Activated naive CD4-positive, alpha-beta T cell treated with anti-CD3 and anti-CD28 coated beads, Interleukin-2, amount 50 U/mL, for 16 hours (primary cell): Measurements from ENCODE around the gene APOB.

Experiments
- DNase-seq: peaks from one replicate; pipeline ENCODE4 v3.0.0-alpha.2; 2020

APOB gene

DNA sequence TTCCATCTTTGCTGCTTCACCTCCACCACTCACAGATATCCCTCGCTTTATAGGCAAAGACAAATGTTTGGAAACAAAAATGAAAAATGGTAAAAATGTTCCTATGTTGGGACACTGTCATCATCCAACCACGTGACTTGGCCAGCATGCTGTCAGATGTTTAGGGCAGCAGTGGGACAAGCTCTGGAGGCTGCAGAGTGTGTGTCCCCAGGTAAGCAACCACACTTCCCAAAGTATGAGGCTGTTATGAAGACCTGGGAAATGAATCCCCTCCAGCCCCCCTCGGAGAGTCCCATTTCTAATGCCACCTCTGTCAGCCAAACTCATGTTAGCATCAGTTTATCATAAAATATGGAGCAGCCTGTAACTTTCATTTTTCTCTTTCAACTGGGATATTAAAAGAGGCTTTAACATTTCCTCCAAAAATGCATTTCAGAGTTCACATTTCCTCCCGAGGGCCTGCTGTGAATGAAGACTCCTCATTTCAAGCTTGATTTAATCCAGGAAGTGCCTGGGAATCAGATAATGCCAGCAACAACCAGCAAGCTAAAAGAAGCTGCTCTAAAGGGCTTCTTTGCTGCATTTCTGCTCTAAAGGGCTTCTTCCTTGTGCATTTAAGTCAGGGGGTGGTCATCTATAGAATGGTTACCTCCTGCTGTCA lies 66.2 kb downstream of the APOB start:
- DNase-seq = no peak

DNA sequence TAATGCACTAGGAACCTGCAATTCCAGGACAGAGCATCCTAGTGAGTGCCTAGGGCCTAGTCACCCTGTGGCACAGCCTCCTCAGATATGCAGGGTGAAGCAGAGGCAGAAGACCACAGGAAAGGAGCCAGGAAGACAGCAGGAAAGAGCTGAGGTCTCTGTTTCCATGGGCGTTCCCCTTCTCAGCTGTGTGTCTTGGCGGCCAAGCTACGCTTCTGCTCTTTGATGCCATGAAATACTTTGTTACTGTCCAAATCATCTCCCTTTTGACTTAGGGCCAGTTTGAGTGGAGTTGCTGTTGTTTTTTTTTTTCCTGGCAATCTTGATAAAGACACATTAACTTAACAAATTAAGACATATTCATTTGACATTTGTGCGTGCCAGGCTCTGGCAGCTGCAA lies 67.3 kb downstream of the APOB start:
- DNase-seq = no peak

DNA sequence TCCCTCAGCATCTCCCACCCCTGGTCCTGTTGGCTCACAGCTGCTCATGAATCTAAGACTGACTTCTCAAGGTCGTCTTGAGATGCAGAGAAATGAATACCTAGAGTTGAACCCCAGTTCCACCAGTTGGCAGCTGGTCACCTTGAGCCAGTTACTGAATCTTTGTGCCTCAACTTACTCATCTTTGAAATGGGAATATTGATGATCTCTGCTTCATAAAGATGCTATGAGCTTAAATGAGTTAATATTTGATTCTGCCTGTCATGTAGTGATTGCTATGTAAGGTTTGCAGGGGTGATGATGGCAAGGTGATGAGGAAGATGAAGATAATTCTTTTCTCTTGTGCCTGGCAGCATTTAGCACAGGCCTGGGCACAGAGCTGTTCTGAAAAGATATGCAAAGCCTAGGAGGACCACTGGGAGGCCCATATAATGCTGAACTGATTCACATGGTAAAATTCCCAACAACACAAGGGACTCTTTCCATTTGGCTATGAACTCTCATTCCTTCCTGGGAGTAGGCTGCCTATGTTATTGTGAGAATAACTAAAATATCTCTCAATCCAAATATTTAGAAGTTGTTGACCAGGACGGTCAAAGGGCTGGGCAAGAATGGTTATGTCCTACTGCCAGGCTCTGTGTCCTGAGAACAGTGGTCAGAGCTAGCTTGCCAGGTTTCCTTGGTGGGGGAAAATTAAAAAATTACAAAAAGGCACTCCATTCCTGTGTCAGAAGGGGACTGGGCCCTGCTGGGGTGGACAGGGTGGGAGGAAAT lies 70.9 kb downstream of the APOB start:
- DNase-seq = no peak

DNA sequence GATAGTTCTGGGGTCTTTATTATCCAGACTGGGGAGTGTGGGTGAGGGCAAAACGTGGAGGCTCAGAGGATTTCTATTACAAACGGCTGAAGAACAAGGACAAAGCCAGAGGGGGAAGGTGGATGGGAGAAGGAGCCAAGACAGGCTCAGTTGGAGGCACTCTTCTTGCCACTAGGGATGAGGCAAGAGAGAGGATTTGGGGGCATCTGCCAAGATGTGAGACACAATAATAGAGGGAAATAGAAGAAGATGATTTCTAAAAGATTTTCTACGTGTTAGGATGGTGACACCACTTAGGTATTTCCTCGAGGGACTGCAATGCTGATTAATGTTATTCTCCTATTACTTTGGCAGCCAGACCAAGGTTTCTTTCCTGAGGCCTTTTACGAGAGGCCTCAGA lies 71.8 kb downstream of the APOB start:
- no peak for DNase-seq

DNA sequence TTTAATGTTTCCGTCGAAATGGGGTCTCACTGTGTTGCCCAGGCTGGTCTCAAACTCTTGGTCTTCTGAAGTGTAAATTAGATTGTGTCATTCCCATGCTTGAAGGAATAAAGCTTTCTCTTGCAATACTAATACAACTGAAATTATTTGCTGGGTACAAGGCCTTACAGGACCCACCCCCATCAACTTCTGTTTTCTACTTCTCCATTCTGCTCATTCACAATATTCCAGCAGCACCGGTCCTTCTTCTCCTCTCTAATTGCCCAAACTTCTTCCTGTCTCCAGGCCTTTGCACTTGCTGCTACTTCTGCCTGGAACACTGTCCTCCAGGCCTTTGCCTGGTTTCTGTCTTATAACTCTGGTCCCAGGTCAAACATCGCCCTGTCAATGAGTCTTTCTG lies 73.8 kb downstream of the APOB start:
- no peak for DNase-seq

DNA sequence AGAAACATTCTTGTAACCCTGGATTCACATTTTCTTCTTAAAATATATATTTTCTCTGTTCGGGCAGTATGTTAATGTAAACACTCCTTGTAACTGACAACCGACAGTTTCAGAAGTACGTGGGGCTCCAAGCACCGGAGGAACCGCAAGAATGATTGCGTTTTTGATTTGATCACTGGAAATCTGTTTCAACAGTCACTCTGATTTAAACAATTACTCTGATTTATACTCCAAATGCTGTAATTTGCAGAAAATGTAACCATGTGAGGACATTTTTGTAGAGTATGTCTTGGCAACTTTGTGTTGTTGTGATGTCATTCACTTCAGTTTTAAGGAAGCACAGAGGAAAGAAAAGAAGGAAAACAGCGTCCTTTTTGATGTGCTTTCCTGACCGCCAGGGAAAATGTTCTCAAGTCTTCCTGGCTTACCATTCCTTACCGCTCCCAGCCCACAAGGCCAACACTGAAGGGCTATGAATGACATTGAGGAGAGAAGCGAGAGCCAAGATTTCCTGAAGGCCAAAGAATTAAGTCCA lies 77.7 kb downstream of the APOB start:
- DNase-seq = no peak

DNA sequence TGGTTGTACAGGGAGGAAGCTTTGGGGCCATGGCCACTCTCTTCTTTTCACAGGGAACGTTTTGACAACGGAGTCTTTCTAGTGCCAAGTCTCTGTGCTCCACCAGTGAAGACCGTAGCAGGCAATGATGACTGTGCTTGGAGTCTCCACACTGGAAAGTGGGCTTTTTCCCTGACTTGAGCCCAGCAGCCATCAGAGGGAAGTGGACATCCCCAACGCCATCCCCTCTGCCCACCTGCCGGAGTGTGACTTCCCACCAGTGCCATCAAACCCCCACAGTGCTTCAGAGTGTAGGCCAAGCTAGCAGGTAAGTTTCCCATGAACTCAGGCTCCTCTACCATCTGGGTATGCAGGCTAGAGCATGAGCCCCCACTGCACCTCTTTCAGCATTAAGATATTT lies 78.7 kb downstream of the APOB start:
- no peak for DNase-seq

DNA sequence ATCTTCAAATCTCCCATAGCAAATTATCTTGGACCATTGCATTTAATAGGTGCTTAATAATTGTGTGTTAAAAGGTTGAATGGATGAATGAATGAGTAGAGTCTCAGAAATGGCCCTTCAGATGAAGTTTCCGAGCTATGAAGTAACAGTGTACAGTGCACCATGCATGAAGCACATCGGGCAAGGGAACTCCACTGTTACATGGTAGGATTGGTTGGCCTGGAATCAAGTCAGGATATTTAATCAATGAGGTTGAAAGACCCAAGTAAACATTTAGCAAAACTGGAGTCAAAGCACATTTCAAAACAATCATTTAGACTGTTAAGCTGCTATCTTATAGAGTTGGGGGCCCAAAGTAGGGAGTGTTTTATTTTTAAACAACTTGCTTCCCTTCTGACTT lies 80.0 kb downstream of the APOB start:
- DNase-seq = no peak

DNA sequence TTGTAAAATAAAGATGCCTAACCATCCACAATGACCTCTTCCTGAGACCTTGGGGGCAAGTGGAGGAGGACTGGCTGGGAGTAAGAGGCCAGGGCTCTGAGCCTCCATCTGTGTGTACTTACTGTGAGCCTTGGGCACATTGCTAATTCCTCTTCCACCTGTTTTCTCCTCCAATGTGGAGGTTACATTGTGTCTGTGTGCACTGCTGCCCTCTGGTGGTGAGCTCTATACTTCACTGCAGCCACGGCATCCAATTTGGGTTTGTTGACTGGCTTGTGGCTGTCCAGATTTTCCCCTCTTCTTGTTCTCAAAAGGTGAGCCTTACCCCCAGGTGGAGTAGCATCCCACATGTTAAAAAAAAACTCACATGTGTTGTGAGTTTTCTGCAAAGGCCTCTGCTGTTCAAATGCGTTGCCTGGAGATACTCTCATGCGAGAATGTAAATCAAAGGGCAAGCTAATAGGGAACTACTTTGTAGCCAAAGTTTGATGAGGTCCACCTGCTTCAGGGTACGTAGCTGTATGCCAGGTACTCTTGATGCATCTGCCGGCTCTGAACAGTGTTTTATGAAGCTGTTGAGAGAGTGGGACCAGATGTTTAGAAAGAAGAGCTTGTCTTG lies 80.8 kb downstream of the APOB start:
- DNase-seq = peak; percentile 61

DNA sequence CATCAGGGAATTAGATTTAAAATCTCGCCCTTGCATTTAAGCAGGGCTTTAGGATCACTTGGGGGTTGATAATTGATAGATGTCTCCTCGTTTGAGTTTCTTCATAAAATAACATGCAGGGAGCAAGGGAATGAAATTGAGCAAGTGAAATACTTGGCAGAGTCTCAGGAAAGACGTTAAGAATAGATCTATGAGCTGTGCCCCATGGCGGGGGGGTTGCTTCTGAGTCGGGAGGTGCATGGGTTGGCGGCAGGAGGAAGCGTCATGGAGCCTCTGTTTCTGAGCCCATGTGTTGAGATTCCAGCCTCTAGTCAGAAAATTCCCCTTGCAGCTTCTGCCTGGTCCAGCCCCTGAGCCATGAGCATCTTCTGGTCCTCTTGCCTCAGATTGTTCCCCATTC lies 82.0 kb downstream of the APOB start:
- DNase-seq = no peak

DNA sequence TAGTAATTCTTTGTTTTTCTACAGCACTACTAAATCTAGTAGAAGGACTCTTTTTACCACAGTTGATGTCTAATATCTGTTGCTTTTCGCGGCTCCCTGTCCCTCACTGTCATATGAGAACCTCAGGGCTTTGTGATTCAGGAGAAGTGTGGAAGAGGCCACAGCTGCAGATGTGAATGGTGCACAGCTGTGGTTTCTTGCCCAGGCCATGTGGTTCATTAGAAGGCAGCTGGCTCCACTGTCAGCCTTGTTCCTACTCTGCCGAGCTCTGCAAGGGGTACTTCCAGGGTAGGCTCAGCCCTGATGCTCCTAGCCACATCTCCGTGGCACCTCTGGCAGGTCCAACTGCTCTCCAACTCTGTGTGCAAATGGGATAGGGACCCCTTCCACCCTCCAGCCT lies 83.9 kb downstream of the APOB start:
- DNase-seq = no peak

DNA sequence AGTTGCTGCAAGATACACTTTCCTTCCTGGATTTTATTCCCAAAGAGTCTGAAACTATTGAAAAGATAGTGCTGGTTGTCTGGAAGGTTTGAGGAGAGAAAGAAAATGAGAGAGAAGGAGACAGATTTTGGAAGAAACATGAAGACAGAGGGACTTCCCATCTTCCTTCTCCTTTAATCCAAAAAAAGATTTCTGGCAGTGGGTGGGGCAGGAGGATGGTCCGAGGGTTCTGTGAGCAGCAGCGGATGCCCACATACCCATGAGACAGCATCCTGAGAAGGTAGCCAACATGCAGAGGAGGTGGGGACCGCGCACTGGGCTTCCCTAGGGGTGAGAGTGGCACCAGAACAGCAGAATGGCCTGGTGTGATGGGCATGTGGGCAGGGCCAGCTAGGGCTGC lies 84.6 kb downstream of the APOB start:
- no peak for DNase-seq

DNA sequence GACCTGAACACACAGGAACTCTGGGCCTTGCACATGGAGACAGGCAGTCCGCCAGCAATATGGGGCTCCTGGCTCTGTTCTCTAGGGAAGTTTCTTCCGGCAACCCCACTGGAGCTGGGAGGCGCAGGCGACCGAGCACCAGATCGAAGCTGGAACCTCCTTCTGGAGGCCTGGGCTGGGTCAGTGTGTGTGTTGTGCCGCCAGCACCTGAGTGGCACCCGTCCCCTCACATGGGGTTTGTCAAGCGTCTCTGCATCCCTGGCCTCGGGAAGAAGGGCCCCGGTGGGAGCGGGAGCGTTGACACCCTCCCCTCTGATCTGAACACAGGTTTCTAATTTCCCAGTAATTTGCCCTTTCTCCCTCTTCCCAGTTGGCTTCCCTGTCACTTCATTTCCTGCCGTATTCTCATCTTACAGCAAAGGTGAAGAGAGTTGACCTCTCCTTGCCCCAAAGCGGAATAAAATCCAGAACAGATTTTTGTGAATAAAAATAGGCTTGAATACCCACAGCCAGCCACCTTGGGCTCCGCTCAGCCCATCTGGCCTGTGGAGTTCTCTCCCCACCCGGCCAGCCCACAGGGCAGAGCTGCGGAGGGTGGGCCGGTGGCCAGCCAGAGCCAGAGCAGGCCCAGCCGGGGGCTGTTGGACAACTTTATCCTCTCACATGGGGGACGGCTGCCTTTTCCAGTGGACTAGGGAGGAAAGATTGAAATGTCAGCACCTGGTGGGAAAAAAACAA lies 85.9 kb downstream of the APOB start:
- no peak for DNase-seq

DNA sequence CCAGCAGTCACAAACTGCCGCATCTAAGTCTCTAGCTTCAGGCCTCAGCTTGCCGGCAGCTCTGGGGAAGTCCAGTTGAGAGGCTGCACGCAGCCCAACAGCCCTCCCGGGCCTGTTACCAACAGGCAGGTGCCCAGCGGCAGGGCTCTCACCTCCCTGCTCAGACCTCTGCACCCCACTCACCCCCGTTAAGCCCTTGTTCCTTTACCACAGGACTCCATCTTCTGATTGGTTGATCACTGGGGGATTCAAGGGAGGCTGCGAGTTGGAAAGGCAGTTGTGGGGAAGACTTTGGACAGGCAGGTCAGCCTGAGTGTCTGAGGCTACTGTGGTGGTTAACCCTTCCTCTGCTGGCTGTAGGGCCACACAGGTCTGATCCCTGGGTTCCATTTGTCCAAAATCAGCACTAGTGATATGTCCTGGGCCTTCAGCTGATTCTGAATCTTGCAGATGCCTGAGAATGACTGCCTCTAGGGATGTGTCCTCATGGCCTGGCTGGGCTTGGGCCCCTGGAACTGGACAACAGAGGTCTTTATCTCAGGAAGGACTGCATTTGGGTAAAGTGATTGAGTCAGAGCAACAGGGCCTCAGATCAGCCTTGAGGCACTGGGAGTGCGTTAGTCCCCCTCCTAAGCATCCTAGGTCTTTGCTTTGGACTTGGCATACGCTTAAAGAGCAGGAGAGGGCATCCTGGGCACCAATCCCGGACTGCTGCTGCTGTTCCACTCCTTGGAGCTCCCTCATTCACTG lies 88.4 kb downstream of the APOB start:
- DNase-seq = no peak

DNA sequence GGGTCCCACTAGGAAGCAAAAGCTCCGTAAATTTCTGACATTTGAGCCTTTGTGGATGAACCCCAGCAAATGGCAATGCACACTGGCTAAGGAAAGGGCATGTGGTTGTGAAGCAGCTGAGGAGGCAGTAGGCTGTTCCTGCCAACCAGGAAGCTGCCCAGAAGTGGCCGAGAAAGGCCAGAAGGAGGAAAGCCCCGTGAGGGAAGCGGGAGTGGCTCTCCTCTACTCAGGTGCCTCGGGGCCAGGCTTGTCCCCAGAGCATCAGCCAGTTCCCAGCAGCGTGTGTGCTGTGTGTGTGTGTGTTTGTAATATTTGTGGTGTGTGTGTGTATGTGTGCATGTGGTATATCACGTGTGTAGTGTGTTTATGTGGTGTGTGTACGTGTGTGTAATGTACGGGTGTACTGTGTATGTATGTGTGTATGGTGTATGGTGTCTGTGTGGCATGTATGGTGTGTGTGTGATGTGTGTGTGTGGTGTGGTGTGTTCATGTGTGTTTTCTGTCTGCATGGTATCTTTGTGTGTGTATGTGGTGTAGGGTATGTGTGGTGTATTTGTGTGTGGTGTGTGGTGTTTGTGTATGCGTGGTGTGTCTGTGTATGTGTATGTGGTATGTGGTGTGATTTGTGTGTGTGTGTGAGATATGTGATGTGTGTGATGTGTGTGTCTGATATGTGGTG lies 90.6 kb downstream of the APOB start:
- no peak for DNase-seq
